Measurements from ENCODE around the gene GSDME. TPM values are rescaled to one million over a fixed set of nuclear protein-coding genes. Genes with fewer than 3 reads are reported as not detected.

Gene GSDME
- polyA plus RNA-seq, 3 donors = 13.0 to 17.1 (median 13.6) TPM

- DNase-seq (ENCODE audit: extremely low read depth in 1 of 11, low read depth in 9 of 11, low spot score in 4 of 11) = no peak
These were observed 58.6 kb downstream of the GSDME start for GRCh38 chr7:24698531-24699266.

GRCh38 chr7:24697416-24697815 is 59.8 kb downstream of the GSDME start:
- DNase-seq (ENCODE audit: extremely low read depth in 1 of 11, low read depth in 9 of 11, low spot score in 4 of 11) = no peak

GRCh38 chr7:24692592-24692991 is 64.7 kb downstream of the GSDME start:
- DNase-seq (ENCODE audit: extremely low read depth in 1 of 11, low read depth in 9 of 11, low spot score in 4 of 11) = no peak

- no peak for DNase-seq (ENCODE audit: extremely low read depth in 1 of 11, low read depth in 9 of 11, low spot score in 4 of 11)
These were observed 67.0 kb downstream of the GSDME start for GRCh38 chr7:24690251-24690650.

- DNase-seq (ENCODE audit: extremely low read depth in 1 of 11, low read depth in 9 of 11, low spot score in 4 of 11) = no peak
These were observed 71.6 kb downstream of the GSDME start for GRCh38 chr7:24685708-24686107.

- DNase-seq (ENCODE audit: extremely low read depth in 1 of 11, low read depth in 9 of 11, low spot score in 4 of 11) = no peak
These were observed 86.5 kb downstream of the GSDME start for GRCh38 chr7:24670782-24671181.

- DNase-seq (ENCODE audit: extremely low read depth in 1 of 11, low read depth in 9 of 11, low spot score in 4 of 11) = no peak
These were observed 87.2 kb downstream of the GSDME start for GRCh38 chr7:24669971-24670591.

GRCh38 chr7:24668927-24669635 is 88.2 kb downstream of the GSDME start:
- no peak for DNase-seq (ENCODE audit: extremely low read depth in 1 of 11, low read depth in 9 of 11, low spot score in 4 of 11)

- DNase-seq (ENCODE audit: extremely low read depth in 1 of 11, low read depth in 9 of 11, low spot score in 4 of 11) = peak; percentile 6 to 59 (median 20)
These were observed 91.5 kb downstream of the GSDME start for GRCh38 chr7:24665564-24666294.

- no peak for DNase-seq (ENCODE audit: extremely low read depth in 1 of 11, low read depth in 9 of 11, low spot score in 4 of 11)
These were observed 96.7 kb downstream of the GSDME start for GRCh38 chr7:24660546-24660945.

- no peak for DNase-seq (ENCODE audit: extremely low read depth in 1 of 11, low read depth in 9 of 11, low spot score in 4 of 11)
These were observed 97.8 kb downstream of the GSDME start for GRCh38 chr7:24659505-24659904.

- DNase-seq (ENCODE audit: extremely low read depth in 1 of 11, low read depth in 9 of 11, low spot score in 4 of 11) = no peak
These were observed 99.3 kb downstream of the GSDME start for GRCh38 chr7:24657980-24658379.

- DNase-seq (ENCODE audit: extremely low read depth in 1 of 11, low read depth in 9 of 11, low spot score in 4 of 11) = no peak
These were observed 100.7 kb downstream of the GSDME start for GRCh38 chr7:24656608-24657007.

GRCh38 chr7:24654305-24654704 is 103.0 kb downstream of the GSDME start:
- no peak for DNase-seq (ENCODE audit: extremely low read depth in 1 of 11, low read depth in 9 of 11, low spot score in 4 of 11)

- DNase-seq (ENCODE audit: extremely low read depth in 1 of 11, low read depth in 9 of 11, low spot score in 4 of 11) = no peak
These were observed 103.8 kb downstream of the GSDME start for GRCh38 chr7:24653316-24654085.

GRCh38 chr7:24652251-24652939 is 104.9 kb downstream of the GSDME start:
- no peak for DNase-seq (ENCODE audit: extremely low read depth in 1 of 11, low read depth in 9 of 11, low spot score in 4 of 11)

All from renal cortex interstitium (tissue), 11 donors.